Stomach (tissue), 9 donors: Measurements from ENCODE around the gene TENM4. TPM values are rescaled to one million over a fixed set of nuclear protein-coding genes. Genes with fewer than 3 reads are reported as not detected.

Source experiments
- DNase-seq, 2 donors: peaks; one replicate each; pipeline versions ENCODE4 v3.0.0 to v3.0.0-alpha.2; 2013 to 2019
- H3K27ac ChIP-seq, 5 donors: fragments of 200-600 bp in 4 of 5; sonication (generic) in 4 of 5; one replicate each; pipeline ENCODE4 v1.5.1; 2013 to 2019; ENCODE audit warnings: mild to moderate bottlenecking in 1 of 5, moderate library complexity in 1 of 5
- H3K27me3 ChIP-seq, 3 donors: fragments of 200-600 bp; sonication (generic); one replicate each; pipeline ENCODE4 v1.5.1; 2017 to 2019; ENCODE audit warnings: mixed run types in 1 of 3
- H3K36me3 ChIP-seq, 4 donors: fragments of 200-600 bp; sonication (generic); 1 replicate in 3 of 4; 2 replicates in 1 of 4; pipeline ENCODE4 v1.5.1; 2016 to 2019
- H3K4me1 ChIP-seq, 4 donors: fragments of 200-600 bp; sonication (generic); one replicate each; pipeline ENCODE4 v1.5.1; 2016 to 2019
- H3K4me3 ChIP-seq, 4 donors: fragments of 200-600 bp; sonication (generic) in 3 of 4; one replicate each; pipeline ENCODE4 v1.5.1; 2016 to 2019; ENCODE audit warnings: mild to moderate bottlenecking in 1 of 4
- H3K9me3 ChIP-seq, 4 donors: fragments of 200-600 bp; sonication (generic); one replicate each; pipeline ENCODE4 v1.5.1; 2016 to 2019
- EP300 ChIP-seq: sonication (generic); formaldehyde crosslinking; IDR thresholded peaks from one replicate; pipeline ENCODE4 v1.6.1; 2017; ENCODE audit warnings: antibody characterized with exemption
- POLR2A ChIP-seq, 4 donors: fragments of 450-650 bp; IDR thresholded peaks; one replicate each; pipeline ENCODE4 v1.6.1; 2016; ENCODE audit warnings: antibody characterized with exemption in 4 of 4, control low read depth in 2 of 4, mild to moderate bottlenecking in 1 of 4, moderate library complexity in 1 of 4
- POLR2AphosphoS5 ChIP-seq, 3 donors: sonication (generic); formaldehyde crosslinking; IDR thresholded peaks; one replicate each; pipeline ENCODE4 v1.6.1; 2016; ENCODE audit warnings: antibody characterized with exemption in 3 of 3
- WGBS, 5 donors: extraction: QIAGEN DNeasy Blood & Tissue Kit in 3 of 5; methylation state at CpG; one replicate each; pipeline versions ENCODE4 v1.1.5 to v1.1.7; 2013 to 2018; 5-methylcytosine and 5-hydroxymethylcytosine counted together
- intact Hi-C: fragments of 100-400 bp; cut with DNase I; formaldehyde crosslinking; loops from one replicate; pipeline ENCODE4 v1.15.1; 2023; ENCODE audit warnings: low total_unique reads
- polyA plus RNA-seq, 3 donors: library from polyadenylated mRNA; stranded (reverse); fragments of 200-250 nt; gene quantifications; one replicate each; pipeline ENCODE4 v1.2.3, GENCODE V29; 2013
- total RNA-seq, 5 donors: library from RNA; depleted of rRNA; stranded (reverse); fragments of >200 nt; gene quantifications; one replicate each; pipeline versions ENCODE4 v1.1.0 to v1.2.3, GENCODE V29; 2014 to 2016
- TF ChIP-seq, protein P1 (sequence below), 7 experiments: fragments of 450-650 bp in 4 of 7; fragments of 200-600 bp in 3 of 7; sonication (generic) in 3 of 7; IDR thresholded peaks; one replicate each; pipeline ENCODE4 v1.5.1; 2016 to 2019; ENCODE audit warnings: antibody characterized with exemption in 7 of 7, control low read depth in 2 of 7, mild to moderate bottlenecking in 1 of 7
- donor health status: healthy with polysubstance abuse.
- donor health status: Bipolar disorder and iron deficiency.
- donor health status: healthy.

TENM4 gene
- total and polyA plus RNA-seq, 8 donors = 0.06 to 13.2 (median 0.87) TPM; not detected in 1

DNA sequence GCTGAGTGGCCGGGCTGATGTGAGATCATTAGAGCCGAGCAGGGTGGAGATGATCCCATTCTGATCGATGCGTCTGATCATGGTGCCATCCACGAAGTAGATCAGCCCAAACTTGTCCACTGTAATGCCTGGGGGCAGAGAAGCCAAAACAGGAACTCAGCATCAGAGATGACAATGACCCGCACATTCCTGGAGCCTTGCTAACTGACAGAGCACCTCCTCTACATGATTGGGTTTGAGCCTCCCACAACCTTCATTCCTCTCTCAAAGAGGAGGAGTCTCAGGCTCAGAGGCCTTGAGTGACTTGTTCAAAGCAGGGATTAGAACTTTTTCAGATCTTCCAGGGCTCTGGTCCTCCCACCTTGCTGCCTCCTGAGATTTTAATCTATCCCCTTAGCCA lies 732.4 kb downstream of the TENM4 start:
- intact Hi-C loops = no loop called here
- no peak overlapping the region for H3K4me3 ChIP-seq
- WGBS, 5 donors = 85 to 94% (median 91%) methylated on average over 6 of the region's 6 CpGs
- DNase-seq = no peak
- TF ChIP-seq EP300 (no peak), POLR2A (IDR thresholded peaks at IDR 0.05) (no peak), POLR2AphosphoS5 (IDR thresholded peaks at IDR 0.05) (no peak)
- TF ChIP-seq, protein P1, sequence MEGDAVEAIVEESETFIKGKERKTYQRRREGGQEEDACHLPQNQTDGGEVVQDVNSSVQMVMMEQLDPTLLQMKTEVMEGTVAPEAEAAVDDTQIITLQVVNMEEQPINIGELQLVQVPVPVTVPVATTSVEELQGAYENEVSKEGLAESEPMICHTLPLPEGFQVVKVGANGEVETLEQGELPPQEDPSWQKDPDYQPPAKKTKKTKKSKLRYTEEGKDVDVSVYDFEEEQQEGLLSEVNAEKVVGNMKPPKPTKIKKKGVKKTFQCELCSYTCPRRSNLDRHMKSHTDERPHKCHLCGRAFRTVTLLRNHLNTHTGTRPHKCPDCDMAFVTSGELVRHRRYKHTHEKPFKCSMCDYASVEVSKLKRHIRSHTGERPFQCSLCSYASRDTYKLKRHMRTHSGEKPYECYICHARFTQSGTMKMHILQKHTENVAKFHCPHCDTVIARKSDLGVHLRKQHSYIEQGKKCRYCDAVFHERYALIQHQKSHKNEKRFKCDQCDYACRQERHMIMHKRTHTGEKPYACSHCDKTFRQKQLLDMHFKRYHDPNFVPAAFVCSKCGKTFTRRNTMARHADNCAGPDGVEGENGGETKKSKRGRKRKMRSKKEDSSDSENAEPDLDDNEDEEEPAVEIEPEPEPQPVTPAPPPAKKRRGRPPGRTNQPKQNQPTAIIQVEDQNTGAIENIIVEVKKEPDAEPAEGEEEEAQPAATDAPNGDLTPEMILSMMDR (IDR thresholded peaks at IDR 0.05) = no peak
- H3K4me1 ChIP-seq = no peaks in the 10 kb centered on the region
- H3K9me3 ChIP-seq = no peaks in the 10 kb centered on the region
- no peaks in the 10 kb centered on the region for H3K27me3 ChIP-seq
- no peaks in the 10 kb centered on the region for H3K36me3 ChIP-seq
- H3K27ac ChIP-seq = no peak overlapping the region

DNA sequence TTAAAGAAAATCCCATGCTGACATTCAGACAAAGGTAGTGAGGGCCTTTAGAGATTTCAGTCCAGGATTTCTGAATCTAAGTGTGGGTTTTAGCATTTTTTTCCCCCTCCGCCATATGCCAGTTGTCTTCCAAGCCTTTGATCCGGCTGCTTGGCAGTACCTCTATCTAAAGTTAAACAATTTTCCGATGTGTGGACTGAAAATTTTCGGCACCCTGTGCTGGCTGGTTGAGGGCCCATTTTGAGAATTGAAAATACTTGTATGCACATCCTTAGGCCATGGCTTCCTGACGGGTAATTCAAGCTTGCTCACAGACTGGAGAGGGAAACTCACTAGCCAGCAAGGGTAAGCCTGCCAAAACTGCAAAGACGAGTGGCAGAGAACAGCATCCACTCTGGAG lies 734.3 kb downstream of the TENM4 start:
- WGBS, 5 donors = 86 to 93% (median 91%) methylated on average over 6 of the region's 6 CpGs
- Histone ChIP-seq H3K36me3 (no peaks in the 10 kb centered on the region), H3K27me3 (no peaks in the 10 kb centered on the region), H3K4me1 (no peaks in the 10 kb centered on the region), H3K27ac (no peak overlapping the region), H3K4me3 (no peak overlapping the region), H3K9me3 (no peaks in the 10 kb centered on the region)
- DNase-seq = no peak
- TF ChIP-seq EP300 (no peak), POLR2A (IDR thresholded peaks at IDR 0.05) (no peak), POLR2AphosphoS5 (IDR thresholded peaks at IDR 0.05) (no peak)
- TF ChIP-seq, protein P1 (IDR thresholded peaks at IDR 0.05) = no peak
- intact Hi-C loops = no loop called here

DNA sequence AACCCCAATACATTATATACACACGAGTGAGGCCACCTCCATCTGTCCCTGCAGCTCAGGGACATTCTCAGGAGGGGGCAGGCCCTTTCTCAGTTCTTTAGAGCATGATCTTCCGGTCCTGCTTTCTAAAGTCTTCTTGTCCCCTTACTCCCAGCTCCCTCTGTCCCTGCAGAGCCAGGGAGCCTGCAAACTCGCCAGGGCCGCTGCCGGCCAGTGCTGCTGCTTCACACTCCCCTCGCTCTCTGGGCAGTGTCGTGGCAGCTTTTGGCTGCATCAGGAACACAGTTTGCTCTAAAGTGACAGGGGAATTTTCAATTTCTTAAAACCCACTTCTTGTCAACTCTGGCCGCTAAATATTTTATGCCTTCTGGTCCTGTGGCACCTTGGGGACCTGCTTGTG lies 736.0 kb downstream of the TENM4 start:
- H3K4me3 ChIP-seq = no peak overlapping the region
- H3K27me3 ChIP-seq = no peaks in the 10 kb centered on the region
- H3K4me1 ChIP-seq = no peaks in the 10 kb centered on the region
- TF ChIP-seq, protein P1 (IDR thresholded peaks at IDR 0.05) = no peak
- TF ChIP-seq POLR2A (IDR thresholded peaks at IDR 0.05) (no peak), EP300 (no peak), POLR2AphosphoS5 (IDR thresholded peaks at IDR 0.05) (no peak)
- 86 to 92% (median 90%) methylated on average over 8 of the region's 8 CpGs for WGBS, 5 donors
- no peaks in the 10 kb centered on the region for H3K9me3 ChIP-seq
- no peaks in the 10 kb centered on the region for H3K36me3 ChIP-seq
- no peak for DNase-seq
- intact Hi-C loops = no loop called here
- no peak overlapping the region for H3K27ac ChIP-seq

DNA sequence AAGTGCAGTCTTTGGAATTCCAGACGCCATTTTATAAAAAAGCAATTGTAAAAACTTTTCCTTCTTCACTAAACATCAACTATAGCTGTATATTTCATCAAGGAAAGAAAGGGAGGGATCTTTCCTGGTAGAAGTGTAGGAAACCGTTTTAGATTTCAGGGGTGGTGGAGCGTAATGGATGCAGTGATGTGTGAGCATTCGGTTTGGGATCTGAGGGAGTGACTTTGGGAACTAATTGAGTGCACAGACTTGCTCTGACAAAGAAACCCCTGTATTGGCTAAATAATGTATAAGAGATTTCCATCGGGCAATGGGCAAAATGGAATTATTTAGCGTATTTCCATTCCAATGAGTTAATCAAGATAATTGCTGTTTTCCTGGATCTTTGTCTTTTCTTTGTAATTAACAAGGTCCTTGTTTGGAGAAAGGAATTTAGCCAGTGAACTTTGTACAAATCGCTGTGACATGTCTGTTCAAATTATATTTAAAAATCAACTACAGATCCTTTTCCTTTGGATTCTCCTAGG lies 741.2 kb downstream of the TENM4 start:
- H3K9me3 ChIP-seq = no peaks in the 10 kb centered on the region
- intact Hi-C loops = no loop called here
- TF ChIP-seq POLR2AphosphoS5 (IDR thresholded peaks at IDR 0.05) (no peak), POLR2A (IDR thresholded peaks at IDR 0.05) (no peak), EP300 (no peak)
- TF ChIP-seq, protein P1 (IDR thresholded peaks at IDR 0.05) = no peak

More for the DNA sequence above, 741.2 kb downstream of the TENM4 start:
- H3K4me1 ChIP-seq = no peaks in the 10 kb centered on the region
- WGBS, 5 donors = 87 to 92% (median 92%) methylated on average over 7 of the region's 7 CpGs
- no peaks in the 10 kb centered on the region for H3K36me3 ChIP-seq
- no peak overlapping the region for H3K4me3 ChIP-seq
- DNase-seq = no peak
- H3K27me3 ChIP-seq = peaks cover 0 to 6% (median 0%) of the 10 kb centered on the region in 3 donors
- no peak overlapping the region for H3K27ac ChIP-seq
